ENCODE data around the gene BANF2. TPM values are rescaled to one million over a fixed set of nuclear protein-coding genes. Genes with fewer than 3 reads are reported as not detected.

Gene BANF2
- total RNA-seq: not detected in 2 replicates

DNA sequence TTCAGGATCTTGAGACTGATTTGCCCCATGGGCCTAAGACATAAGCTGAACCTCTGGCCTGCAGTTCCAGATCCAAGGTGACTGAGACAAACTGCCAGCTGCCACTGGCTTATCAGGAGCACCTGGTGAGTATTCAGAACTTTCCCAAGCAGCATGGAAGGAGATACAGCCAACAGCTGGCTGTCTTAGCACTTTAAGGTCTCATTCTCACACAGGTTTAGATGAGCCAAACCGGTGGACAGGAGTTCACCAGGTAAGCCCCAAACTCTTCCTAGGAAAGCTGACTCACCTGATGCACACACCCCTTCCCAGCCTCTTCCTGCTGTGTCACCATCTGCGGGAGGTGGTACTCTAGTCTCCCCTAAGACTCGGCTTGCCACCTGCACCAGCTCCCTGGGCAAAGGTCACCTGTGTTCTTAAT lies at the start of gene BANF2:
BANF2 (plus strand) TSS at position 36 of the 421 bp plus-strand sequence. CDS start 25,060 bp downstream, outside the sequence.

DNA sequence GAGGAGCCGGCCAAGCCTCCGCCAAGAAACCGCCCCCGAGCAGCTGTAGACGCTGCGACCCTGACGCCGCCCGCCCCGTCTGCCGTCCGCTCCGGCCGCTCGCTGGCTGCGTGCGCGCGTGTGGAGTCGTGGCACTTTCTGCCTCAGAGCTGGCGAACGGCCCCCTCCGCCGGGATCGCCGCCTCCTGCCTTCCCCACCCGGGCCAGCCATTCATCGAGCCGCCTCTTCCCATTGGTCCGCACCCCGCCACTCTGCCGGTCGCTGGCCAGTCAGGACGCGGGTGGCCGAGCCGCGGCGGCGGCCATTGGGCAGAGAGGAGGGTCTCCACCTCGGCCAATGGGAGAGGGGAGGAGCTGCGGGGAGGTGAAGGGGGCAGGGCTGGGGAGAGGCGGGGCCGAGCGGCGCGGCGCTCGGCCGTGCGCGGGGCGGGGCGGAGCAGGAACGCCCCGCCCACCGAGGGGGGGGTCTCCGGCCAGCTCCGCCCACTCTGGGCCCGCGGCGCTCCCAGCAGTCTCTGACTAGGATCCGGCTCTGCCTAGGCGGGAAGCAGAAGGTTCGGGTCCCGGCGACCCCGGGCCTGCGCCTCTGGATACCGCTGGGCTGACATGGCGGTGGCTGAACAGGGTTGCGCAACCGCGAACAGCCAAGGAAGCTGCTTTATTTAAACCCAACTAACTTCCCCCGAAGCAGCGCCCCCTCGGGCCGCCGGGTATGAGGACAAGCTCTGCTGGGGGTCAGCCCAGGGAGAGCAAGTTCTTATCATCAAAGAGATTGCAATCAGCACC lies 17.5 kb upstream of the BANF2 start, which contains the start of gene RRBP1:
RRBP1 (minus strand) TSS at position 140 of the 786 bp plus-strand sequence. CDS start 21,735 bp downstream, outside the sequence.

Other genes starting within 250 kb of the BANF2 start
- 3.3 and 4.9 TPM in 2 replicates for gene BFSP1, start 168.6 kb upstream of the BANF2 start, total RNA-seq
- 208 and 240 TPM in 2 replicates for gene DSTN, start 129.9 kb upstream of the BANF2 start, total RNA-seq
- 93.9 and 94.7 TPM in 2 replicates for gene RRBP1, start 17.7 kb upstream of the BANF2 start, total RNA-seq

All from vein endothelial cell (primary cell).